ENCODE measurements around the gene MPRIP. TPM values are rescaled to one million over a fixed set of nuclear protein-coding genes. Genes with fewer than 3 reads are reported as not detected.
"Not testable (repeated sequence)": the region's sequence is repeated elsewhere in the genome, so short reads cannot be mapped to it uniquely, and the experiment has no call there.

Gene MPRIP
- total RNA-seq, 8 experiments from 2014 or later = 35.0 to 136 (median 91.5) TPM

DNA sequence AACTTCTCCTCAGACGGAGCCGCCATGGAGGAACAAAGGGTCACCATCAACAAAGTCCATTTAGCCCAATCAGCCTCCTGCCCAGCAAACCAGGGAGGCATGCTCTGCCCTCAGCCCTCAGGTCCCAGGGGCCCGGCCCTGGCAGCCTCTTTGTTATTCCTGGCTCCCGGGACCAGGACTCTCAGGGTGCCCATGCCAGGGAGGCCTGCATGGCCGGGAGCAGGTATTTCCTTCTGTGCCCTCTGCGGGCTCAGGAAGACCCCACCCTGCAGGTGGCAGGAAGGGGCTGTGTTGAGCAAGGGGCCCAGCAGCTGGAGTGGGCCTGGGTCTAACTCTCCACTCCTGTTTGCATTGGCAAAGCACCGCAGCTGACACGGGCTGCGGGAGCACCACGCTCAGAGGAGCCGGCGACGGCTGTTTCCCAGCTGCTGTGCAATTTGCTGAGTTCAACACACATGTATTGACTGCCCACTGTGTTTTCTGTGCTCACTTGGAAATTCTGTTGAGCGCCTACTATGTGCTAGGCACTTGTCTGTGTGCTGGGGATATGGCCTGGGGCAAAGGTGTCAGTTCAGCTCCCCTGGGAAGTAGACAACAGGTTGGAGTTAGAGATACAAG is 37.2 kb upstream of the MPRIP start:
- in situ Hi-C loops (cut with MboI; ENCODE audit: low pct_unique_long_range_greater_than_20kb in 2 of 9, low sequenced_read_pairs in 9 of 9, unreplicated experiment in 9 of 9) = loop anchor here in 1 of 9 experiments (25.0 kb wide), 1 partner anchor 207 kb away; the partner anchor contains the start of gene PLD6
- not testable (repeated sequence) for H3K4me1 ChIP-seq (replicated peaks in 1 of 2); H3K4me3 ChIP-seq; ATAC-seq (replicated peaks in 6 of 8); H3K27ac ChIP-seq
- WGBS, 10 experiments = 11% methylated on average over 1 of the region's 14 CpGs; no CpG with 5 or more reads in 9 of the 10 experiments

DNA sequence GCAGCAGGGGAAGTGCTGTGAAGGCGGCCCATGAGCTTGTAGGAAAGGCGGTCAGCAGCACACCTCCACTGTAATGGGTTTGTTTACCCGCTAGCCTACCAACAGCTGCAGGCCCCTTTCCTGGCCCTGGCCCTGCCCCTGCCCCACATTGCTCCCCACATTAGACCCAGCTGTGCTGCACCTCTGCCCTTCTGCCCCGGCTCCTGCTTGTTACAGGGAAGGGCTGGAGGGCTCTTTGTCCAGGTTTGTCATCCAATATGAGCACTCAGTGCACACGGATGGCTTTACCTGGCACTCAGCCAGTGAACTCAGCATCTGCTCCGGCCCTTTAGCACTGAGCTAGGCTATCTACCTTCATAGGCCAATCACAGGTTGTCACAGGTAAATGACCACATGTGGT is 34.4 kb upstream of the MPRIP start:
- H3K27ac ChIP-seq; H3K4me3 ChIP-seq; ATAC-seq (replicated peaks in 6 of 8); H3K4me1 ChIP-seq (replicated peaks in 1 of 2): not testable (repeated sequence)
- in situ Hi-C loops (cut with MboI; ENCODE audit: low pct_unique_long_range_greater_than_20kb in 2 of 9, low sequenced_read_pairs in 9 of 9, unreplicated experiment in 9 of 9) = loop anchor here in 1 of 9 experiments (25.0 kb wide), 1 partner anchor 204 kb away; the partner anchor contains the start of gene PLD6
- no CpG with 5 or more reads among the region's 6 CpGs for WGBS, 10 experiments

DNA sequence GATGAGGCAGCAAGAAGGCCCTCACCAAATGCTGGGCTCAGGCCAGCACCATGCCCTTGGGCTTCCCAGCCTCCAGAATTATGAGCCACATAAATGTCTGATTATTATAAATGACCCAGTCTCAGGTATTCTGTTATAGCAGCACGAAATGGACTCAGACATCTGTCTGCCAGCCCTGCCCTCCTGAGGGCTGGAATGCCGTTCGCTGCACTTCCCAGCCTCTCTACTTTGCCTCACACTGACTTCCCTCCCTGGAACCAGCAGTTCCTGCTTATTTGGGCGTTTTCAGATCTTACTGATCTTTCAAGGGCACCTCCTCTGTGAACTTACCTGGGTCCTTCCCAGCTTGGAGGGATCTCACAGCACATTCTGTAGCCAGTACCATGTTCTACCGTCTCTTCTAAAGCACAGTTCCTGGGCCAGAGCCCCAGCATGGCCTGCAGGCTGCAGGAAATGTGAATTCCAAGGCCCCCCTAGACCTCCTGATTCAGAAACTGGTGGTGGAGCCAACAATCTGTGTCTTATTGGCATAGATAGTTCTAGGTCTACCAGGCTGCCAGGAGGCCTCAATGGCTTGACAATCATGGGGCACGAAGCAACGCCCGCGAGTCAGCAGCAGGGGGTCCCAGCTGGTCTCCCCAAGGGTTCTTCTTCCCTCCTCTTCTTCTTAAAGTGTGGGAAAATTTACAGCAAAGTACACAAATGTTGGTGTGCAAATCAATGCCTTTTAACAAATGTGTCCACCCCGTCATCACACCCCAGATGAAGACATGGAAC is 33.4 kb upstream of the MPRIP start:
- in situ Hi-C loops (cut with MboI; ENCODE audit: low pct_unique_long_range_greater_than_20kb in 2 of 9, low sequenced_read_pairs in 9 of 9, unreplicated experiment in 9 of 9) = loop anchor here in 1 of 9 experiments (25.0 kb wide), 1 partner anchor 203 kb away; the partner anchor contains the start of gene PLD6
- 87 to 100% (median 93%) methylated on average over 1 to 3 of the region's 10 CpGs; no CpG with 5 or more reads in 5 of the 10 experiments for WGBS, 10 experiments
- not testable (repeated sequence) for H3K4me3 ChIP-seq; H3K27ac ChIP-seq; H3K4me1 ChIP-seq (replicated peaks in 1 of 2); ATAC-seq (replicated peaks in 6 of 8)

DNA sequence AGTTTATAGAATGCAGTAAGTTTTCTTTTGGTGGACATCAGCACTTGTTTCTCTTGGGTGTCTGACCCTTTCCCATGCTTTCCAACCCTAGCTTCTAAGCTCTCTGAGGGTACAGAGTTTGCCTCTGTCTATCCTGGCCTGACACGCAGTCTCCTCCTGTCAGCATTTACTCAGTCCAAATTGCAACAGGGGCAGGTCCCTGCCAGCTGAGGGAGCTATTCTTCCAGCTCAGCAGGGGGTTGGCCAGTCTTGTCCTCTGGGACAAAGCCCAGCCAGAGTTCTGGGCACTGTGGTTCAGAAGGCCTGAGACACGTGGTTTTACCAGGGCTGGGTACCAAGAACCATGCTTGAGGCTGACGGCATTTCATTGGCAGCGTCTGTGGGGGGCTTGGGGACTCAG is 32.3 kb upstream of the MPRIP start:
- ATAC-seq (replicated peaks in 6 of 8) = peak in 5 of 8 experiments; percentile 47 to 90 (median 53)
- H3K4me3 ChIP-seq; H3K27ac ChIP-seq; H3K4me1 ChIP-seq (replicated peaks in 1 of 2): not testable (repeated sequence)
- in situ Hi-C loops (cut with MboI; ENCODE audit: low pct_unique_long_range_greater_than_20kb in 2 of 9, low sequenced_read_pairs in 9 of 9, unreplicated experiment in 9 of 9) = loop anchor here in 1 of 9 experiments (25.0 kb wide), 1 partner anchor 202 kb away; the partner anchor contains the start of gene PLD6
- no CpG with 5 or more reads among the region's 4 CpGs for WGBS, 10 experiments

DNA sequence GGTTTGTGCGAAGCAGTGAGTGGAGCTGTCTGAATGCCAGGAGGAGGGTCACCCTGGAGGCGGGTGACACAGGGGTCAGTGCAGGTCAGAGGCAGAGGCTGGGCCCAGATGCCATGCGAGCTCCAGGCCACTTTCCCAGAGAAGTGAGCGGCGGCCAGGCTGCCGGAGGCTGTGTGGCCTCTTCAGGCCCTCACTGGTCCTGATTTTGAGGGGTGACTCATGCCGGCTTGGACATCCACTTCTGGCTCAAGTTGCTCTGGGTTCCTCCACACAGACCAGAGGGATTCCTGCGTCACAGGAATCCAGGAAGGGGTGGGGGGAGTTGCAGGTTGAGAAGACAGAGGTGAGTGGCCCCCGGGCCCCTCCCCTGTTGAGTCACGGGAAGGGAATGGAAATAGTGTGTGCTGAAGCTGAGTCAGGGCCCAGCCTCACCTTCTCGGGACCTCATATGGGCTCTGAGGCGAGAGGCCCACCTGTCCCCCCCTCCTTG is 31.7 kb upstream of the MPRIP start:
- not testable (repeated sequence) for H3K4me3 ChIP-seq; H3K4me1 ChIP-seq (replicated peaks in 1 of 2); H3K27ac ChIP-seq
- WGBS, 10 experiments = no CpG with 5 or more reads among the region's 12 CpGs
- peak in 3 of 8 experiments; percentile 42 to 85 (median 72) for ATAC-seq (replicated peaks in 6 of 8)
- in situ Hi-C loops (cut with MboI; ENCODE audit: low pct_unique_long_range_greater_than_20kb in 2 of 9, low sequenced_read_pairs in 9 of 9, unreplicated experiment in 9 of 9) = loop anchor here in 1 of 9 experiments (25.0 kb wide), 1 partner anchor 202 kb away; the partner anchor contains the start of gene PLD6

DNA sequence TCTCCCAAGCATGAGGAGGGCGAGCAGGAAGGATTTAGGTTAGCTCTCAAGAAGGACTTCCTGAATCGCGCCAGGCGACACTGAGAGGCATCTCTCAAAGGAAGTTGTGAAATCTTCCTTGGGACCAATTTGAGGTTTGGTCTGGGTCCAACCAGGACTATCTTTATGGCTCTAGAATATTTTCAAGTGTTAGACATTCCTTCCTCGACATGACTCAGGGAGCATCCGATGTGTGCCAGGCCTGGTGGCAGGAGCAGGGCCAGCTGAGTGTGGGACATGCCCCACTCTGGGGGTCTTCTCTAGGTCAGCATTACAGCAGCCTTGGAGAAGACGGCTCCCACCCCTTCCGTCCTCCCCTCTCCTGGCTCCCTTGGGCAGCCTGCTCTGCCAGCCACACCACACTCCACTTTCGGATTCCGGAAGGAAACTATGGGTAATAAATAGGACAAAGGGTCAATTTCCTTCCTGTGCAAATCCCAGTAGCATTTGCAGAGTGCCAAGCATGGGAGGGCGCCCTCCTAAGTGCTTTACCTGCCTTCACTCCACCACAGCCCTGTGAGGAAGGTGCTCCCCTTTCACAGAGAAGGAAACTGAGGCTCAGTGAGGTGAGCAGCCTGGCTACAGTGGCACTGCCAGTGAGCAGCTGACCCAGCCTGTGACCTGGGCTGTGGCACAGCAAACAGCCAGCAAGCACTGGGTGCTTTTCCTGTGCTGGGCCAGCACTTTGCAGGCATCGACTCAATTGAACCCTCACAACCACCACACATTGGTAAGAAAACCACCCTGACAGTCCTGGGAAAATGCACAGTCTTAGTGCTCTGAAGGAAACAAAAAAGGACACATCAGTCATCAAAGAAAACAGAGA is 31.0 kb upstream of the MPRIP start:
- not testable (repeated sequence) for H3K4me3 ChIP-seq; H3K27ac ChIP-seq; H3K4me1 ChIP-seq (replicated peaks in 1 of 2)
- WGBS, 10 experiments = no CpG with 5 or more reads among the region's 12 CpGs
- ATAC-seq (replicated peaks in 6 of 8) = peak in 3 of 8 experiments; percentile 9 to 61 (median 49)
- in situ Hi-C loops (cut with MboI; ENCODE audit: low pct_unique_long_range_greater_than_20kb in 2 of 9, low sequenced_read_pairs in 9 of 9, unreplicated experiment in 9 of 9) = loop anchor here in 1 of 9 experiments (25.0 kb wide), 1 partner anchor 201 kb away; the partner anchor contains the start of gene PLD6

DNA sequence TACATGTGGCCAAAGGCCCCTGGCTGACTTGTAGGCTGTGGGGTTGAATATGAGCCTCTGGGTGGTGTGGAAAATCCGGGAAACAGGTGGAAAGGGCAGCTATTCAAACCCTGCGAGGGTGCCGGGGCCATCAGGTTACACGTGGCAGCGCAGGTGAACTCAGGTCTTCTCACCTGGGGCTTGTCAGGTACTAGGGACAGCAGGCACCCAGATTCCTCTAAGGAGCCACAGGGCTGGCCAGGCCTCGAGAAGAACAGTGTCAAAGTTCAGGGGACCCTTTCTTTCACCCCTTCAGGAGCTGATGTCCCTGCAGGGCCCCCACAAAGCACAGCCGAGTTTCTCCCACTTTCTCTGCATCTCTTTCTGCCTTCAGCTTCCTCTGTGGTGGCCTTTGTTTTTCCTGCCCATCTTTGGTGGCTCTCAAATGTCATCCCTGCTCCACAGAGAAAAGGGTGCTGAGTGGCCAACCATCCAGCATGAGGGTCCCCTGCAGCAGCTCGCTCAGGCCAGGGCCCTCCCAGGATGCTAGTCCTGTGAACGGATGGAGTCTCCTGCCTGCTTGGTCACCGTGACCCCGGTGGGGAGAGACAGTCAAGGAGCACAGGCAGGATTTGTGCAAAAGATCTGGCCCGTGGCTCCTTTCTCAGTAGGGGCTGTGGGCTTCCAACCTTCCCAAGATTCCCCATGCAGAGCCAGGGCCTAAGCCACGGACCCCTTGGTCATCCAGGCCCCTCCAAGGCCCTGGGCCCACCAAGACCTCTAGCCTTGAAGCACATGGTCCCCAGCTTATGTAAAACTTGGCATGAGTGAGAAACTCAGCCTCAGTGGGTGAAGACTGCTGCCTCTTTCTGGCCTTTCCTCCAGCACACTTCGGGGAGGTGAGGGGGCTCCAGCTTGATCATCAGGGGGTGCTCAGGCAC is 28.2 kb upstream of the MPRIP start:
- in situ Hi-C loops (cut with MboI; ENCODE audit: low pct_unique_long_range_greater_than_20kb in 2 of 9, low sequenced_read_pairs in 9 of 9, unreplicated experiment in 9 of 9) = loop anchor here in 1 of 9 experiments (25.0 kb wide), 1 partner anchor 198 kb away; the partner anchor contains the start of gene PLD6
- 60 to 100% (median 80%) methylated on average over 1 to 4 of the region's 14 CpGs; no CpG with 5 or more reads in 5 of the 10 experiments for WGBS, 10 experiments
- ATAC-seq (replicated peaks in 6 of 8) = not testable (repeated sequence)

DNA sequence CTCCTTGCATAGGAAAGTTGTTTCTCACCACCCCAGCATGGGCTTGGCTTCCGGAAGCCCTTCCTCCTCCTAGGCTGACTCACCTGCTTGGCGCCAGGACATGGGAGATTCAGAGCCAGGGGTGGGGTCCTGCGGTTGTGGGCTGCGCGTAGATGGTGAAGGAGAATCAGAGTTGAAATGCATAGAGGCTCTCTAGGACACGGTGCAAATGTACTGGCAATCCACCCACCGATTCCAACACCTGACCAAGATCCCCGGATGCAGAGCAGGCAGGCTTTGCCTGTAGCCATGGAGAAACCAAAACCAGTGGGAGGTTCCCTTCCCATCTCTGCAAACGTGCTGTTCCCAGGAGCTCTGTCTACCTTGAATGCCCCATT is 27.5 kb upstream of the MPRIP start:
- 10 to 83% (median 60%) methylated on average over 1 to 2 of the region's 9 CpGs; no CpG with 5 or more reads in 5 of the 10 experiments for WGBS, 10 experiments
- ATAC-seq (replicated peaks in 6 of 8) = peak in 2 of 8 experiments; percentile 28 to 54
- in situ Hi-C loops (cut with MboI; ENCODE audit: low pct_unique_long_range_greater_than_20kb in 2 of 9, low sequenced_read_pairs in 9 of 9, unreplicated experiment in 9 of 9) = loop anchor here in 1 of 9 experiments (25.0 kb wide), 1 partner anchor 198 kb away; the partner anchor contains the start of gene PLD6
- H3K27ac ChIP-seq; H3K4me3 ChIP-seq; H3K4me1 ChIP-seq (replicated peaks in 1 of 2): not testable (repeated sequence)

More for the DNA sequence above, 28.2 kb upstream of the MPRIP start:
- H3K4me3 ChIP-seq; H3K4me1 ChIP-seq (replicated peaks in 1 of 2); H3K27ac ChIP-seq: not testable (repeated sequence)

DNA sequence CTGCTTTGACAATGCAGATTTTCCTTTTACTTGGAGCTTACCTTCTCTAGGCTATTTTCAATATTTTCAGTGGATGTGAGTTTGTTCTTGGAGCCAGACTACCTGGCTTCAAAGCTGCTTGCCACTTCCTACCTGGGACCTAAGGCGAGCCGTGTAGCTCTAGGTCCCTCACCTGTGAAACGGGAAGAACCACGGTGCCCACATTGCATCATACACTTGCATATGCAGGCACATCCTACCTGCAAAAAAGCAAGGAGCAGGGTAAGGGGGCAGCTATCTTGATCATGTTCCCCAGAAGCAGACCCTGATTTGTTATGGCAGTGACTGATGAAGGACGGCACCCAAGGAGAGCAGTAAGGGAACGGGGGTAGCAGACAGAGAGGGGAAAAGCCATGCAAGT is 27.0 kb upstream of the MPRIP start:
- no peaks in the 10 kb centered on the region for H3K4me1 ChIP-seq (replicated peaks in 1 of 2)
- ATAC-seq (replicated peaks in 6 of 8) = no peak
- H3K4me3 ChIP-seq = no peak overlapping the region
- 67 to 100% (median 85%) methylated on average over 1 to 5 of the region's 6 CpGs; no CpG with 5 or more reads in 3 of the 10 experiments for WGBS, 10 experiments
- H3K27ac ChIP-seq = no peak overlapping the region
- in situ Hi-C loops (cut with MboI; ENCODE audit: low pct_unique_long_range_greater_than_20kb in 2 of 9, low sequenced_read_pairs in 9 of 9, unreplicated experiment in 9 of 9) = loop anchor here in 1 of 9 experiments (25.0 kb wide), 1 partner anchor 197 kb away; the partner anchor contains the start of gene PLD6

DNA sequence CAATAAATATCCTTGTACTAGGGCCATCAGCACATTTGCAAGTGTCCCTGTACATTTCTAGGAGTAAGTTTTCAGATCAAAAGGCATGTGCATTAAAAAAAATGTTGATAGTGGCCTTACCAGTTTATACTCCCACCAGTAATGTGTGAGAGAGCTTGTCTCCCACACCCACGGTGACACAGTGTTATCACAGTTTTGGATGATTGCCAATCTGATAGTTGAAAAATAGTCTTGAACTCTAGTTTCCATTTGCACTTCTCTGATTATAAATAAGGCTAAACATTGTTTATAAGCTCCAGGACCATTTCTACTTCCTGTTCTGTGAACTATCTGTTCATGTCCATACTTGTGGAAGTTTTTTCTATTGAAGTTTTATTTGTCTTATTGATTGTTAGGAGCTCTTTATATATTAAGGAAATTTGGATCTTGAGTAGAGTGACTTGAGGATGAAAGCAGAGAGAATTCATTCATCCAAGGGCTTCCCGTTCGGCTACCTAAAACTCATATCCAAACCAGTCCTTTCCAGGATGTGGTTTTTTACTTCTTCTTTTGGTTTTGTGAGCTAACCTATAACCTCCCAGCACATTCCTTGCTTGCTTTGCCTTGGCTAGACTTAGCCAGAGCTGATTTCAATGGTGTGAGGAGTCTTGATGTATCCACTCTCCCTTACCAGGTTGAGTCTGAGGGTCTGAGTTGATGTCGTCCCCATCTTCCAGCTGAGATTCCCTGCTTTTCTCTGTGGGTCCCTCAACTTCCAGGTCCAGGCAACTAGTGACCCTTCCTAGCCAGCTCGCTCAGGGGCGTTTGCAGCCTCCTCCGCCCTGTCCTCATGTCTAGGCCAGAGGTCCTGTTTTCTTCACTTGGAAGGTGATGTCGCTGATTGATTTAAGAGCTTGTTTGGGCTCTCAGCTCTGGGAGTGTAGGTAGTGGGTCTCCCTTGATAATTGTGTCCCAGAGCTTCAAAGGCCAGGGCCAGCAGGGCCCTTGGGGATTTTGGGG is 25.8 kb upstream of the MPRIP start:
- not testable (repeated sequence) for H3K4me3 ChIP-seq; H3K27ac ChIP-seq; H3K4me1 ChIP-seq (replicated peaks in 1 of 2); ATAC-seq (replicated peaks in 6 of 8)
- in situ Hi-C loops (cut with MboI; ENCODE audit: low pct_unique_long_range_greater_than_20kb in 2 of 9, low sequenced_read_pairs in 9 of 9, unreplicated experiment in 9 of 9) = loop anchor here in 1 of 9 experiments (25.0 kb wide), 1 partner anchor 196 kb away; the partner anchor contains the start of gene PLD6
- 33 to 100% (median 96%) methylated on average over 1 to 7 of the region's 8 CpGs; no CpG with 5 or more reads in 2 of the 10 experiments for WGBS, 10 experiments
